Progenitor cell of endocrine pancreas (in vitro differentiated cells): ENCODE measurements around the gene GDPD5. TPM values are rescaled to one million over a fixed set of nuclear protein-coding genes. Genes with fewer than 3 reads are reported as not detected.

Experiments
- DNase-seq: peaks from one replicate; pipeline ENCODE4 v3.0.0; 2021; ENCODE audit warnings: low spot score; ENCODE audit not compliant: unreplicated experiment
- H3K27ac Mint-ChIP-seq: 2 replicates; pipeline ENCODE4 v1.8.0; 2021; ENCODE audit warnings: mild to moderate bottlenecking, moderate library complexity, mixed read lengths
- H3K27me3 Mint-ChIP-seq: 2 replicates; pipeline ENCODE4 v1.8.0; 2021; ENCODE audit warnings: mixed read lengths
- H3K36me3 Mint-ChIP-seq: 2 replicates; pipeline ENCODE4 v1.8.0; 2022; ENCODE audit warnings: mixed read lengths; ENCODE audit not compliant: insufficient read depth
- H3K4me1 Mint-ChIP-seq: 2 replicates; pipeline ENCODE4 v1.8.0; 2021; ENCODE audit warnings: low read depth, mixed read lengths
- H3K4me3 Mint-ChIP-seq: 2 replicates; pipeline ENCODE4 v1.8.0; 2021; ENCODE audit warnings: low read depth, mild to moderate bottlenecking, moderate library complexity, mixed read lengths
- H3K9me3 Mint-ChIP-seq: 2 replicates; pipeline ENCODE4 v1.8.0; 2021; ENCODE audit warnings: low read depth, mixed read lengths
- total RNA-seq: library from RNA; stranded (reverse); gene quantifications from 2 replicates; pipeline ENCODE4 v1.2.1, GENCODE V29; 2021
- TF ChIP-seq, protein P1 (sequence below): fragments of 200-600 bp; sonication (generic); IDR thresholded peaks from one replicate; pipeline ENCODE4 v1.5.0; 2021; ENCODE audit warnings: antibody characterized with exemption, mild to moderate bottlenecking; ENCODE audit not compliant: unreplicated experiment

Gene GDPD5
- total RNA-seq, 1 donor from 2014 or later: 32.4 TPM

DNA sequence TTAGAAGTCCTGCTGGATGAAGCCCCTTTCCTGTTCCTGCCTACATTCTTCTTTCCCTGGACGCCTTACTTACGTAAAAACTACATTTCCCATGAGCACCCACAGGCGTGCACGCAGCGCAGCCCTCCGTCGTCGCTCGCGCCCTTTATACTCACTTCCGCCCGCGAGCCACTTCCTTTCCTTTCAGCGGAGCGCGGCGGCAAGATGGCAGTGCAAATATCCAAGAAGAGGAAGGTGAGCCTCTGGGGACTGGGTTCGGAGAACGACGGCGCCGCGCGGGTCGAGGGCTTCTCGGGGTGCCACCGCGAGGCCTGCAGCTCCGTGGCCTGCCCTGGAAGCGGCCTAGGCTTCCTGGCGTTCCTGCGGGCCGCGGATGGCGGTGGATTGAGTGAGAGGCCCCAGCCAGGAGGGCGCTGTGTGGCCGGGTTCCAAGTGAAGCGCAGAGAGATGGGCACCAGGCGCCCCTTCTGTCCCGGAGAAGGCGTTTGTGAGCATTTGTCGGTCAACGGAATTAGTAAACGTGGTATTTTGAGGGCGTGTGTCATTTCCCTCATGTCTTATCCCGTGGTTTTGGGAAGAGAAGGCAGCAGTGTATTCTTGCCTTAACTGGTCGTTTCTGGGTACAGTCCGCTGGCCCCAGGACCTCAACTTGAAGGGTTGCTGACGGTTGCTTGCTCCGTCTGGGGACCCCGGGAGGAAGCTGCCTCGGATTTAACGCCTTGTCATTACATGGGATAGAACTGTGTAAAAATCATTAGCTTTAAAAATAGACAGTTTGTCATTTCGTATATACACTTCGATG lies 126.2 kb downstream of the GDPD5 start, which contains the start of gene RPS3:
Gene RPS3 (plus strand): TSS at position 175 of the 802 bp plus-strand sequence. CDS start 30 bp downstream, at position 205.
- H3K4me3 Mint-ChIP-seq: peak within 1 kb of the TSS; percentile 92
- H3K27ac Mint-ChIP-seq: peak within 1 kb of the TSS; percentile 98
- peaks cover 31% of the 10 kb centered on the region for H3K36me3 Mint-ChIP-seq
- H3K27me3 Mint-ChIP-seq: peaks cover 4% of the 10 kb centered on the region
- peak; percentile 83 for DNase-seq
- H3K9me3 Mint-ChIP-seq: no peaks in the 10 kb centered on the region
- TF ChIP-seq, protein P1, sequence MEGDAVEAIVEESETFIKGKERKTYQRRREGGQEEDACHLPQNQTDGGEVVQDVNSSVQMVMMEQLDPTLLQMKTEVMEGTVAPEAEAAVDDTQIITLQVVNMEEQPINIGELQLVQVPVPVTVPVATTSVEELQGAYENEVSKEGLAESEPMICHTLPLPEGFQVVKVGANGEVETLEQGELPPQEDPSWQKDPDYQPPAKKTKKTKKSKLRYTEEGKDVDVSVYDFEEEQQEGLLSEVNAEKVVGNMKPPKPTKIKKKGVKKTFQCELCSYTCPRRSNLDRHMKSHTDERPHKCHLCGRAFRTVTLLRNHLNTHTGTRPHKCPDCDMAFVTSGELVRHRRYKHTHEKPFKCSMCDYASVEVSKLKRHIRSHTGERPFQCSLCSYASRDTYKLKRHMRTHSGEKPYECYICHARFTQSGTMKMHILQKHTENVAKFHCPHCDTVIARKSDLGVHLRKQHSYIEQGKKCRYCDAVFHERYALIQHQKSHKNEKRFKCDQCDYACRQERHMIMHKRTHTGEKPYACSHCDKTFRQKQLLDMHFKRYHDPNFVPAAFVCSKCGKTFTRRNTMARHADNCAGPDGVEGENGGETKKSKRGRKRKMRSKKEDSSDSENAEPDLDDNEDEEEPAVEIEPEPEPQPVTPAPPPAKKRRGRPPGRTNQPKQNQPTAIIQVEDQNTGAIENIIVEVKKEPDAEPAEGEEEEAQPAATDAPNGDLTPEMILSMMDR: peak; percentile 37
- H3K4me1 Mint-ChIP-seq: peaks cover 38% of the 10 kb centered on the region

DNA sequence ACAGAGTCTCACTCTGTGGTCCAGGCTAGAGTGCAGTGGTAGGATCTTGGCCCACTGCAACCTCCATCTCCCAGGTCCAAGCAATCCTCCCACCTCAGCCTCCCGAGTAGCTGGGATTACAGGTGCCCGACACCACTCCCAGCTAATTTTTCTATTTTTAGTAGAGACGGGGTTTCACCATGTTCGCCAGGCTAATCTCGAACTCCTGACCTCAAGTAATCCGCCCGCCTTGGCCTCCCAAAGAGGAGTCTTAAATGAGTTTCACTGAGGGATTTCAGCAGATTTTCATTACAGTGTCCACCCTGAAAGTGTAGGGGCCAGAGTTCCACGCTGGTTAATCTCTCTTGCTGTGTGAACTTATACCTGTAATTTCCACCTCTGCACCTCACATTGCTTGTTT lies 126.8 kb downstream of the GDPD5 start:
- H3K4me1 Mint-ChIP-seq: peaks cover 38% of the 10 kb centered on the region

DNA sequence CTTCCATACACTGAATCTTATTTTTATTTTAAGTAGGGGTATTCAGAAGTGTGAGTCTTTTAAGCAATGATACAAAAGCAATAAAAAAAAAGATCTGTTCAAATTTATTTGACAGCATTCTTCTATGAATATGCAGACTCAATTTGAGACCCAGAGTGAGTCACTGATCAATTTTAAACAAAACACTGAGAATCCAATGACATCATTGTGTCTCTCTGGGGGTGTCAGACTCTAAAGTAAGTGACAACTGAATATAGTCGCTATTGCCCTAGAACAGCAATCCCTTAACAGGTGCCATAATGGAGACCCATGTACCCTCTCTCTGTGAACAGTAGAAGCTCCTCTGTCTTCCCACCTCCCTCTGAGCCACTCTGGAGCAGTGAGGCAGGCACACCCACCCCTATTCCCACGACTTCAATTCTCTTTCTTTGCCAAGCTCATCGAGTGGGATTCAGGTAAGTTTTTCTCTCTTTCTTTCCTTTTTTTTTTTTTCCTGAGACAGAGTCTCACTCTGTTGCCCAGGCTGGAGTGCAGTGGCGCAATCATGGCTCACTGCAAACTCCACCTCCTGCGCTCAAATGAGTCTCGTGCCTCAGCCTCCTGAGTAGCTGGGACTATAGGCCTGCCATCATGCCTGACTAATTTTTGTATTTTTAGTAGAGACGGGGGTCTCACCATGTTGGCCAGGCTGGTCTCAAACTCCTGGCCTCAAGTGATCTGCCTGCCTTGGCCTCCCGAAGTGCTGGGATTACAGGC lies 131.5 kb downstream of the GDPD5 start:
- Mint-ChIP-seq H3K27me3 (peaks cover 7% of the 10 kb centered on the region), H3K4me1 (peaks cover 8% of the 10 kb centered on the region), H3K27ac (peak overlapping the region; percentile 53), H3K4me3 (no peak overlapping the region), H3K36me3 (no peaks in the 10 kb centered on the region), H3K9me3 (no peaks in the 10 kb centered on the region)
- TF ChIP-seq, protein P1: no peak
- no peak for DNase-seq

More for the DNA sequence above, 126.8 kb downstream of the GDPD5 start:
- Mint-ChIP-seq H3K27me3 (peaks cover 4% of the 10 kb centered on the region), H3K36me3 (peaks cover 25% of the 10 kb centered on the region), H3K27ac (peak overlapping the region; percentile 98), H3K9me3 (no peaks in the 10 kb centered on the region), H3K4me3 (peak overlapping the region; percentile 92)
- TF ChIP-seq, protein P1: no peak
- no peak for DNase-seq

DNA sequence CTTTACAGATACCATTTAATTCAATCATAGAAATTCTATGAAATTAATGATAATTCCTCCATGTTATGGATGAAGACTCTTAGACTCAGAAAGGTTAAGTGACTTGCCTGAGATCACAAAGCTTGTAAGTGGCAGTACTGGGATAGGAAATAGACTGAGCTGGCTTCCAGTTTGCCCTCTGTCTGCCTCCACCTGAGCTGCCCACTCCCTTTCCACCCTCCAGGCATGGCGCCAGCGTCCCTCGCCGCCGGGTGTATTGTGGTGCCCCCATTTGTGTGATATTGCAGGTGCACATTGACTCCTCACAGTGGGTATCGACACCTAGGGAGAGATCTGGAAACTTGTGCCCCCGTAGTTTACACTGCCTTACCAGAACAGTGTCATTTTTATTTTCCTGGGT lies 135.8 kb downstream of the GDPD5 start:
- Mint-ChIP-seq H3K27me3 (peaks cover 3% of the 10 kb centered on the region), H3K9me3 (no peaks in the 10 kb centered on the region), H3K36me3 (no peaks in the 10 kb centered on the region), H3K4me1 (no peaks in the 10 kb centered on the region), H3K4me3 (no peak overlapping the region), H3K27ac (no peak overlapping the region)
- no peak for DNase-seq
- TF ChIP-seq, protein P1: no peak

DNA sequence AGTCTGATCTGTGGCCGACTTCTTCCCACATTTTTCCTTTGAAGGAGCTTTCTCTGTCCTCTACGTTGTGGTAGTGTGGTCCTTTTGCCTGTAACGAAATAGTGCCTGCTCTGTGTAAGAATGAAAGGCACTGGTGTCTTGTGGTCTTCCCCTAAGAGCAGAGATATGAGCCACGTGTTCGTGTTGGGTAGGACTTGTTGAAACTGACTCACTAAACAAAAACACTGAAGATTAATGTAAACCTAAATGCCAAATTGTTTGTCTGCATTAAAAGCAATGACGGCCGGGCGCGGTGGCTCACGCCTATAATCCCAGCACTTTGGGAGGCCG lies 136.5 kb downstream of the GDPD5 start:
- no peak for DNase-seq
- Mint-ChIP-seq H3K27me3 (peaks cover 3% of the 10 kb centered on the region), H3K36me3 (no peaks in the 10 kb centered on the region), H3K4me1 (no peaks in the 10 kb centered on the region), H3K27ac (no peak overlapping the region), H3K9me3 (no peaks in the 10 kb centered on the region), H3K4me3 (no peak overlapping the region)
- TF ChIP-seq, protein P1: no peak
